ENCODE data around the gene PYDC2. TPM values are rescaled to one million over a fixed set of nuclear protein-coding genes. Genes with fewer than 3 reads are reported as not detected.

PYDC2 gene
- total RNA-seq, 2 donors from 2014 or later: not detected

GRCh38 chr3:191420771-191421170, 40.2 kb upstream of the PYDC2 start:
- intact Hi-C loops (cut with DNase I): no loop called here
- Histone ChIP-seq H3K36me3 (no peaks in the 10 kb centered on the region), H3K4me1 (no peaks in the 10 kb centered on the region), H3K27ac (no peak overlapping the region), H3K27me3 (no peaks in the 10 kb centered on the region), H3K4me3 (no peak overlapping the region), H3K9ac (ENCODE audit: low read depth in 2 of 2, low read length in 2 of 2) (no peak overlapping the region), H3K9me3 (no peaks in the 10 kb centered on the region)
- no peak for TF ChIP-seq CTCF (IDR thresholded peaks at IDR 0.05)
- DNase-seq: no peak

GRCh38 chr3:191424881-191425280, 36.1 kb upstream of the PYDC2 start:
- H3K36me3 ChIP-seq: no peaks in the 10 kb centered on the region
- no peak for DNase-seq
- no peak for TF ChIP-seq CTCF (IDR thresholded peaks at IDR 0.05)
- no peaks in the 10 kb centered on the region for H3K4me1 ChIP-seq
- no peak overlapping the region for H3K9ac ChIP-seq (ENCODE audit: low read depth in 2 of 2, low read length in 2 of 2)
- H3K27me3 ChIP-seq: no peaks in the 10 kb centered on the region
- intact Hi-C loops (cut with DNase I): no loop called here
- H3K4me3 ChIP-seq: no peak overlapping the region
- no peak overlapping the region for H3K27ac ChIP-seq
- H3K9me3 ChIP-seq: no peaks in the 10 kb centered on the region

- DNase-seq: no peak
- TF ChIP-seq CTCF (IDR thresholded peaks at IDR 0.05): no peak
- no peak overlapping the region for H3K27ac ChIP-seq
- intact Hi-C loops (cut with DNase I): no loop called here
- H3K9me3 ChIP-seq: no peaks in the 10 kb centered on the region
- no peaks in the 10 kb centered on the region for H3K4me1 ChIP-seq
- no peaks in the 10 kb centered on the region for H3K27me3 ChIP-seq
- H3K9ac ChIP-seq (ENCODE audit: low read depth in 2 of 2, low read length in 2 of 2): no peak overlapping the region
- H3K36me3 ChIP-seq: no peaks in the 10 kb centered on the region
- H3K4me3 ChIP-seq: no peak overlapping the region
These were observed 35.6 kb upstream of the PYDC2 start for GRCh38 chr3:191425322-191425734.

- no peak overlapping the region for H3K27ac ChIP-seq
- no peaks in the 10 kb centered on the region for H3K36me3 ChIP-seq
- intact Hi-C loops (cut with DNase I): no loop called here
These were observed 34.7 kb upstream of the PYDC2 start for GRCh38 chr3:191426311-191426710.

GRCh38 chr3:191428177-191428576, 32.8 kb upstream of the PYDC2 start:
- intact Hi-C loops (cut with DNase I): no loop called here
- no peak for DNase-seq
- no peaks in the 10 kb centered on the region for H3K9me3 ChIP-seq
- no peak overlapping the region for H3K9ac ChIP-seq (ENCODE audit: low read depth in 2 of 2, low read length in 2 of 2)
- H3K27ac ChIP-seq: no peak overlapping the region
- no peaks in the 10 kb centered on the region for H3K27me3 ChIP-seq
- H3K4me3 ChIP-seq: no peak overlapping the region
- no peaks in the 10 kb centered on the region for H3K36me3 ChIP-seq
- TF ChIP-seq CTCF (IDR thresholded peaks at IDR 0.05): no peak
- no peaks in the 10 kb centered on the region for H3K4me1 ChIP-seq

More at GRCh38 chr3:191426311-191426710, 34.7 kb upstream of the PYDC2 start:
- Histone ChIP-seq H3K4me3 (no peak overlapping the region), H3K27me3 (no peaks in the 10 kb centered on the region), H3K9ac (ENCODE audit: low read depth in 2 of 2, low read length in 2 of 2) (no peak overlapping the region), H3K9me3 (no peaks in the 10 kb centered on the region), H3K4me1 (no peaks in the 10 kb centered on the region)
- no peak for DNase-seq
- TF ChIP-seq CTCF (IDR thresholded peaks at IDR 0.05): no peak

GRCh38 chr3:191430103-191430502, 30.9 kb upstream of the PYDC2 start:
- H3K4me1 ChIP-seq: no peaks in the 10 kb centered on the region

More at GRCh38 chr3:191430103-191430502, 30.9 kb upstream of the PYDC2 start:
- no peaks in the 10 kb centered on the region for H3K36me3 ChIP-seq
- no peaks in the 10 kb centered on the region for H3K27me3 ChIP-seq
- TF ChIP-seq CTCF (IDR thresholded peaks at IDR 0.05): no peak
- no peak overlapping the region for H3K27ac ChIP-seq
- H3K9ac ChIP-seq (ENCODE audit: low read depth in 2 of 2, low read length in 2 of 2): no peak overlapping the region
- H3K4me3 ChIP-seq: no peak overlapping the region
- no peak for DNase-seq
- H3K9me3 ChIP-seq: no peaks in the 10 kb centered on the region
- intact Hi-C loops (cut with DNase I): no loop called here
